Transverse colon (tissue), 3 donors: ENCODE measurements around the gene RNPEPL1.

Experiments
- POLR2A ChIP-seq: fragments of 450-650 bp; IDR thresholded peaks from one replicate; pipeline ENCODE4 v1.6.1; 2016; ENCODE audit warnings: antibody characterized with exemption, mild to moderate bottlenecking, moderate library complexity
- POLR2AphosphoS5 ChIP-seq, 3 donors: sonication (generic); formaldehyde crosslinking; IDR thresholded peaks; one replicate each; pipeline ENCODE4 v1.6.1; 2016; ENCODE audit warnings: antibody characterized with exemption in 3 of 3

DNA sequence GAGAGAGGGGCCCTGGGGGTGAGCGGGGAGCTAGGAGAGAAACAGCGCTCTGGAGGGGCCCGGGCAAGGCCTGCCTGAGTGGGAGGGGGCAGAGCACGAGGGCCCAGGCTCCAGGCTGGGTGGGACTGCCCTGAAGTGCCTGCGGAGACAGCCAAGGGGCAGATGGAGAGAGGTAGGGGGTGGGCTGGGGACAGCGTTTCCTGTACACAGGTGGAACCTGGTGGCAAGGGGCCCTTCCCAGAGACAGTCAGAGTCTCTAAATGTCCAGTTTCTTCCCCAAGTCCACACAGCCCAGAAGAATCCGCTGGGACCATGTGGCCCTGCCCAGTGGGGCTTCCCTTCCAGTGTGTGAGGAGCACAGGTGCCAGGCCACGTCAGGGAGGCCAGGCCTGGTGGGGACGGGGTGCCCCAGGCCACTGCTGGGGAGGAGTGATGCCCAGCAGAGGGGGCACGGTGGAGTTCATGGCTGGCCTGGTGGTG lies 55.3 kb downstream of the RNPEPL1 start:
- TF ChIP-seq POLR2AphosphoS5 (IDR thresholded peaks at IDR 0.05) (no peak), POLR2A (no peak)
